GM21619 (cell line): ENCODE data around the gene SC5D.

Experiments
- ATAC-seq: cut with Tn5 transposase; IDR thresholded peaks from one replicate; pipeline ENCODE4 v1.9.1; 2021; ENCODE audit not compliant: unreplicated experiment

The SC5D gene

GRCh38 chr11:121291896-121292494 lies 576 bp upstream of the SC5D start:
- ATAC-seq, result peak; percentile 27

- ATAC-seq, result no peak
These were observed 670 bp downstream of the SC5D start for GRCh38 chr11:121293288-121293594.

- no peak for ATAC-seq
These were observed 2.9 kb downstream of the SC5D start for GRCh38 chr11:121295246-121296029.

- ATAC-seq, result no peak
These were observed 5.3 kb downstream of the SC5D start for GRCh38 chr11:121297872-121298271.

- no peak for ATAC-seq
These were observed 6.2 kb downstream of the SC5D start for GRCh38 chr11:121298774-121299173.

GRCh38 chr11:121299417-121299816 lies 6.8 kb downstream of the SC5D start:
- ATAC-seq, result no peak

GRCh38 chr11:121300313-121300971 lies 7.9 kb downstream of the SC5D start:
- no peak for ATAC-seq

GRCh38 chr11:121300972-121301699 lies 8.6 kb downstream of the SC5D start:
- ATAC-seq, result no peak

GRCh38 chr11:121304759-121305158 lies 12.2 kb downstream of the SC5D start:
- ATAC-seq, result no peak

GRCh38 chr11:121308816-121309215 lies 16.2 kb downstream of the SC5D start:
- ATAC-seq, result no peak

GRCh38 chr11:121309688-121310087 lies 17.1 kb downstream of the SC5D start:
- peak; percentile 85 for ATAC-seq

GRCh38 chr11:121310908-121311307 lies 18.3 kb downstream of the SC5D start:
- no peak for ATAC-seq

GRCh38 chr11:121311373-121311772 lies 18.8 kb downstream of the SC5D start:
- ATAC-seq, result no peak

- ATAC-seq, result no peak
These were observed 19.9 kb downstream of the SC5D start for GRCh38 chr11:121312483-121312882.

GRCh38 chr11:121318848-121319834 lies 26.6 kb downstream of the SC5D start:
- ATAC-seq, result no peak

- no peak for ATAC-seq
These were observed 29.2 kb downstream of the SC5D start for GRCh38 chr11:121321614-121322243.

- ATAC-seq, result no peak
These were observed 30.6 kb downstream of the SC5D start for GRCh38 chr11:121323046-121323607.

- no peak for ATAC-seq
These were observed 33.7 kb downstream of the SC5D start for GRCh38 chr11:121326230-121326629.

GRCh38 chr11:121327553-121327952 lies 35.0 kb downstream of the SC5D start:
- no peak for ATAC-seq
